ENCODE results near the gene SGK2. TPM values are rescaled to one million over a fixed set of nuclear protein-coding genes. Genes with fewer than 3 reads are reported as not detected.

Gene SGK2
- total RNA-seq, 2 experiments from 2014 or later, result 0.41 to 0.48 TPM

GRCh38 chr20:43563991-43564390 is 5.2 kb downstream of the SGK2 start:
- no peaks in the 10 kb centered on the region for H3K9me2 ChIP-seq (ENCODE audit: insufficient read depth, low read length)
- H3K4me2 ChIP-seq (ENCODE audit: low read length), result no peak overlapping the region
- TF ChIP-seq CTCF (conservative IDR thresholded peaks at IDR 0.05; ENCODE audit: low read length), result no peak
- no peak for TF ChIP-seq EZH2phosphoT487 (IDR thresholded peaks at IDR 0.05; ENCODE audit: borderline replicate concordance, low read depth, low read length)
- no peak overlapping the region for H3K27ac ChIP-seq (ENCODE audit: low read depth, low read length, poor library complexity, severe bottlenecking)
- no peaks in the 10 kb centered on the region for H3K36me3 ChIP-seq (ENCODE audit: insufficient read depth, low read length)
- no peaks in the 10 kb centered on the region for H3K4me1 ChIP-seq (ENCODE audit: insufficient read depth, low read length, poor library complexity, severe bottlenecking)
- H2AFZ ChIP-seq (ENCODE audit: low read length), result no peak overlapping the region
- CTCF ChIA-PET (ENCODE audit: unreplicated experiment), result no interaction called here
- no peak for DNase-seq (ENCODE audit: low spot score)
- no peaks in the 10 kb centered on the region for H4K20me1 ChIP-seq (ENCODE audit: insufficient read depth, low read length)
- BruUV-seq (replicated peaks), result no TSS peak
- intact Hi-C loops (cut with micrococcal nuclease; ENCODE audit: unreplicated experiment), result loop anchor here (10.0 kb wide), 1 partner anchor 131 kb away; no protein-coding TSS in a partner anchor
- H3K79me2 ChIP-seq (ENCODE audit: insufficient read depth, low read depth, low read length), result no peaks in the 10 kb centered on the region
- no peak overlapping the region for H3K4me3 ChIP-seq (ENCODE audit: low read depth, low read length, poor library complexity, severe bottlenecking)
- no peaks in the 10 kb centered on the region for H3K9me3 ChIP-seq (ENCODE audit: low read length)
- POLR2A ChIA-PET, result interaction anchor here (1.1 kb wide), 1 partner anchor 51 kb away, joined by 4 read pairs; no protein-coding TSS in a partner anchor

GRCh38 chr20:43564455-43564854 is 5.6 kb downstream of the SGK2 start:
- H2AFZ ChIP-seq (ENCODE audit: low read length), result no peak overlapping the region
- ChIA-PET POLR2A (no interaction called here), CTCF (ENCODE audit: unreplicated experiment) (no interaction called here)
- H3K4me3 ChIP-seq (ENCODE audit: low read depth, low read length, poor library complexity, severe bottlenecking), result no peak overlapping the region
- H4K20me1 ChIP-seq (ENCODE audit: insufficient read depth, low read length), result no peaks in the 10 kb centered on the region
- no peaks in the 10 kb centered on the region for H3K9me3 ChIP-seq (ENCODE audit: low read length)
- H3K9me2 ChIP-seq (ENCODE audit: insufficient read depth, low read length), result no peaks in the 10 kb centered on the region
- TF ChIP-seq CTCF (conservative IDR thresholded peaks at IDR 0.05; ENCODE audit: low read length), result no peak
- no peak for TF ChIP-seq EZH2phosphoT487 (IDR thresholded peaks at IDR 0.05; ENCODE audit: borderline replicate concordance, low read depth, low read length)
- no peak overlapping the region for H3K4me2 ChIP-seq (ENCODE audit: low read length)
- no peaks in the 10 kb centered on the region for H3K79me2 ChIP-seq (ENCODE audit: insufficient read depth, low read depth, low read length)
- no peaks in the 10 kb centered on the region for H3K36me3 ChIP-seq (ENCODE audit: insufficient read depth, low read length)
- no peak overlapping the region for H3K27ac ChIP-seq (ENCODE audit: low read depth, low read length, poor library complexity, severe bottlenecking)
- no TSS peak for BruUV-seq (replicated peaks)
- intact Hi-C loops (cut with micrococcal nuclease; ENCODE audit: unreplicated experiment), result loop anchor here (10.0 kb wide), 1 partner anchor 130 kb away; no protein-coding TSS in a partner anchor
- DNase-seq (ENCODE audit: low spot score), result no peak
- no peaks in the 10 kb centered on the region for H3K4me1 ChIP-seq (ENCODE audit: insufficient read depth, low read length, poor library complexity, severe bottlenecking)

- CTCF ChIA-PET (ENCODE audit: unreplicated experiment), result no interaction called here
- H3K79me2 ChIP-seq (ENCODE audit: insufficient read depth, low read depth, low read length), result no peaks in the 10 kb centered on the region
- H3K27ac ChIP-seq (ENCODE audit: low read depth, low read length, poor library complexity, severe bottlenecking), result no peak overlapping the region
- no peaks in the 10 kb centered on the region for H4K20me1 ChIP-seq (ENCODE audit: insufficient read depth, low read length)
- H3K4me2 ChIP-seq (ENCODE audit: low read length), result no peak overlapping the region
- no peak overlapping the region for H3K4me3 ChIP-seq (ENCODE audit: low read depth, low read length, poor library complexity, severe bottlenecking)
- no peaks in the 10 kb centered on the region for H3K9me3 ChIP-seq (ENCODE audit: low read length)
- intact Hi-C loops (cut with micrococcal nuclease; ENCODE audit: unreplicated experiment), result loop anchor here (10.0 kb wide), 1 partner anchor 130 kb away; no protein-coding TSS in a partner anchor
- TF ChIP-seq EZH2phosphoT487 (IDR thresholded peaks at IDR 0.05; ENCODE audit: borderline replicate concordance, low read depth, low read length), result no peak
- no peak for TF ChIP-seq CTCF (conservative IDR thresholded peaks at IDR 0.05; ENCODE audit: low read length)
- no peak for DNase-seq (ENCODE audit: low spot score)
- no peaks in the 10 kb centered on the region for H3K4me1 ChIP-seq (ENCODE audit: insufficient read depth, low read length, poor library complexity, severe bottlenecking)
- no peaks in the 10 kb centered on the region for H3K36me3 ChIP-seq (ENCODE audit: insufficient read depth, low read length)
- POLR2A ChIA-PET, result no interaction called here
- no TSS peak for BruUV-seq (replicated peaks)
- H2AFZ ChIP-seq (ENCODE audit: low read length), result no peak overlapping the region
- no peaks in the 10 kb centered on the region for H3K9me2 ChIP-seq (ENCODE audit: insufficient read depth, low read length)
Observed at GRCh38 chr20:43564993-43565757, 6.3 kb downstream of the SGK2 start.
